Mesenchymal stem cell (in vitro differentiated cells and primary cell): ENCODE data around the gene MAPKAPK3.

ENCODE experiments used
- DNase-seq: peaks from one replicate; pipeline ENCODE4 v3.0.0-alpha.2; 2013
- H2AFZ ChIP-seq: one replicate; pipeline ENCODE4 v1.6.1; 2013; ENCODE audit warnings: low read depth, mild to moderate bottlenecking, control low read depth, inconsistent platforms, low read length, moderate library complexity
- H2AK5ac ChIP-seq: 2 replicates; pipeline ENCODE4 v1.6.1; 2013; ENCODE audit warnings: low read length, moderate library complexity, mild to moderate bottlenecking, inconsistent platforms; ENCODE audit not compliant: severe bottlenecking
- H2BK120ac ChIP-seq: one replicate; pipeline ENCODE4 v1.6.1; 2013; ENCODE audit warnings: low read depth, mild to moderate bottlenecking, inconsistent platforms, low read length, moderate library complexity
- H2BK12ac ChIP-seq, 2 experiments: one replicate each; pipeline ENCODE4 v1.6.1; 2013; ENCODE audit warnings: inconsistent platforms in 2 of 2, low read length in 2 of 2, mild to moderate bottlenecking in 2 of 2, moderate library complexity in 2 of 2, control low read depth in 1 of 2
- H2BK15ac ChIP-seq: one replicate; pipeline ENCODE4 v1.6.1; 2013; ENCODE audit warnings: mild to moderate bottlenecking, low read depth, inconsistent platforms; ENCODE audit not compliant: poor library complexity, severe bottlenecking
- H2BK5ac ChIP-seq: 2 replicates; pipeline ENCODE4 v1.6.1; 2013; ENCODE audit warnings: low read depth, mild to moderate bottlenecking, low read length, control low read depth, inconsistent platforms; ENCODE audit not compliant: poor library complexity, severe bottlenecking
- H3K14ac ChIP-seq, 2 experiments: one replicate each; pipeline ENCODE4 v1.6.1; 2013; ENCODE audit warnings: inconsistent platforms in 2 of 2, low read length in 2 of 2, control low read depth in 1 of 2, mild to moderate bottlenecking in 1 of 2, moderate library complexity in 1 of 2
- H3K18ac ChIP-seq, 2 experiments: one replicate each; pipeline ENCODE4 v1.6.1; 2013; ENCODE audit warnings: inconsistent platforms in 2 of 2, low read length in 2 of 2, control low read depth in 1 of 2, low read depth in 1 of 2, mild to moderate bottlenecking in 1 of 2
- H3K23ac ChIP-seq, 2 experiments: one replicate each; pipeline ENCODE4 v1.6.1; 2013; ENCODE audit warnings: inconsistent platforms in 2 of 2, low read length in 2 of 2, mild to moderate bottlenecking in 2 of 2, moderate library complexity in 2 of 2, control low read depth in 1 of 2
- H3K27ac ChIP-seq: 2 replicates; pipeline ENCODE4 v1.5.1; 2013; ENCODE audit warnings: mild to moderate bottlenecking, moderate library complexity, low read length, control low read depth, inconsistent platforms; ENCODE audit not compliant: poor library complexity, severe bottlenecking
- H3K27me3 ChIP-seq, 2 experiments: 2 replicates each; pipeline versions ENCODE4 v1.6.1 to v1.7.0; 2013; ENCODE audit warnings: low read length in 2 of 2, mild to moderate bottlenecking in 2 of 2, moderate library complexity in 2 of 2, control low read depth in 1 of 2, inconsistent platforms in 1 of 2; ENCODE audit not compliant: control insufficient read depth in 1 of 2, insufficient read depth in 1 of 2
- H3K36me3 ChIP-seq, 2 experiments: 2 replicates each; pipeline versions ENCODE4 v1.6.1 to v1.7.0; 2013; ENCODE audit warnings: low read length in 2 of 2, control low read depth in 1 of 2, inconsistent platforms in 1 of 2, low read depth in 1 of 2, mild to moderate bottlenecking in 1 of 2; ENCODE audit not compliant: insufficient read depth in 2 of 2, control insufficient read depth in 1 of 2
- H3K4ac ChIP-seq, 2 experiments: one replicate each; pipeline ENCODE4 v1.6.1; 2013; ENCODE audit warnings: inconsistent platforms in 2 of 2, low read length in 2 of 2, mild to moderate bottlenecking in 2 of 2, moderate library complexity in 2 of 2, control low read depth in 1 of 2, low read depth in 1 of 2
- H3K4me1 ChIP-seq: 2 replicates; pipeline ENCODE4 v1.6.1; 2013; ENCODE audit warnings: low read depth, low read length, control low read depth; ENCODE audit not compliant: control insufficient read depth, insufficient read depth
- H3K4me2 ChIP-seq: 2 replicates; pipeline ENCODE4 v1.6.1; 2013; ENCODE audit warnings: low read length, mild to moderate bottlenecking, inconsistent platforms; ENCODE audit not compliant: poor library complexity, severe bottlenecking
- H3K4me3 ChIP-seq, 2 experiments: 2 replicates each; pipeline versions ENCODE4 v1.5.1 to v1.7.0; 2013; ENCODE audit warnings: low read length in 2 of 2, mild to moderate bottlenecking in 2 of 2, control low read depth in 1 of 2, low read depth in 1 of 2; ENCODE audit not compliant: insufficient read depth in 1 of 2
- H3K79me1 ChIP-seq: replicated peaks from 2 replicates; pipeline ENCODE4 v1.6.1; 2013; ENCODE audit warnings: mild to moderate bottlenecking, control low read depth, low read length, inconsistent platforms; ENCODE audit not compliant: poor library complexity, severe bottlenecking
- H3K9ac ChIP-seq: 2 replicates; pipeline ENCODE4 v1.7.0; 2013; ENCODE audit warnings: mild to moderate bottlenecking, low read length, moderate library complexity
- H3K9me3 ChIP-seq: 2 replicates; pipeline ENCODE4 v1.7.0; 2013; ENCODE audit warnings: mild to moderate bottlenecking, low read length; ENCODE audit not compliant: control insufficient read depth
- H4K8ac ChIP-seq: one replicate; pipeline ENCODE4 v1.6.1; 2013; ENCODE audit warnings: inconsistent platforms, mild to moderate bottlenecking, low read length, moderate library complexity
- H4K91ac ChIP-seq: one replicate; pipeline ENCODE4 v1.6.1; 2013; ENCODE audit warnings: mild to moderate bottlenecking, low read length, inconsistent platforms
- WGBS: methylation state at CpG from one replicate; pipeline ENCODE4 v1.1.7; 2013; ENCODE audit warnings: mixed read lengths; 5-methylcytosine and 5-hydroxymethylcytosine counted together

Gene MAPKAPK3

DNA sequence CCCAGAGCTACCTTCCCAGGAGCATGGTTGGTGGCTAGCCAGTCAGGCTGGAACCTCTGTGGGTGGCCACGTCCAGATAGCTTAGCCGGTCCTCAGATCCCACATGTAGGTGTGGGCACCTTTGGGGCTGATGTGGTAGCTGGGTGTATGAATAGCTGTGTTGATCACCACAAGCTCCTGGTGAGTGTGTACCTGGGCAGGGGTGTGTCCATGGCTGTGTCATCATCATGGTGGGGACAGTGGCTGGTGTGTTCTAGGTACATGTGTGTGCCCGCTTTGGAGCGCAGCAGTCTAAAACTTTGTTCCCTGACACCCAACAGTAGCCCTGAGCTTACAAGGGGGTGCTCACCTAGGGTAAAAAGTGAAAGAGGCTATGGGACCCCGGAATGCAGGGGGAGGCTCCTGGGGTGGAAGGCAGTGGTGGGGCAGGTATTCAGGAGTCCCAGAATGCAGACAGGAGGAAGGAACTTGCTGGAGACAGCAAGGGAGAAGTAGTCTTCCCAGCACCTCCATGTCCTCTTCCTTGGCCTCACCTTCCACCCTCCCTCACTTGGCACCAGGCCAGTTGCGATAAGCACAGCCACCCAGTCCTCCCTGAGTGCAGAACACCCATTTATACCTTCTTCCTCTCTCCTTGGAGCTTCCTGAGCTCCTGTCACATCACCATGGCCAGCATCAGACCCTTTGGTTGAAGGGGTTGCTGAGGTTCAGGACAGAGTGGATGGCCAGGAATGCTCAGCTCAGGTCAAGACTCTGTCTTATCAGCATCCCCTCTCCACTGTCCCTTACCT lies 6.6 kb upstream of the MAPKAPK3 start:
- peak overlapping the region; percentile 84 for H3K9ac ChIP-seq
- WGBS, result 99% methylated on average over 6 of the region's 6 CpGs
- peaks cover 18 to 27% of the 10 kb centered on the region in 2 experiments for H3K36me3 ChIP-seq
- peak overlapping the region; percentile 38 to 77 for H2BK12ac ChIP-seq
- H2AFZ ChIP-seq, result no peak overlapping the region
- no peak overlapping the region for H3K4ac ChIP-seq
- H3K4me3 ChIP-seq, result peak overlapping the region; percentile 70 to 87
- no peak overlapping the region for H3K18ac ChIP-seq
- no peak overlapping the region for H2BK120ac ChIP-seq
- H3K4me2 ChIP-seq, result peak overlapping the region; percentile 75
- peak overlapping the region; percentile 77 for H2BK15ac ChIP-seq
- DNase-seq, result no peak
- H3K4me1 ChIP-seq, result peaks cover 31% of the 10 kb centered on the region
- H3K79me1 ChIP-seq, result peaks cover 29% of the 10 kb centered on the region
- peak overlapping the region; percentile 57 for H4K91ac ChIP-seq
- no peak overlapping the region for H3K27ac ChIP-seq
- H3K14ac ChIP-seq, result peak overlapping the region in 1 of 2 experiments; percentile 77
- no peak overlapping the region for H4K8ac ChIP-seq
- no peak overlapping the region for H3K23ac ChIP-seq
- H3K9me3 ChIP-seq, result no peaks in the 10 kb centered on the region
- H2BK5ac ChIP-seq, result no peak overlapping the region
- no peak overlapping the region for H2AK5ac ChIP-seq
- H3K27me3 ChIP-seq, result no peaks in the 10 kb centered on the region

DNA sequence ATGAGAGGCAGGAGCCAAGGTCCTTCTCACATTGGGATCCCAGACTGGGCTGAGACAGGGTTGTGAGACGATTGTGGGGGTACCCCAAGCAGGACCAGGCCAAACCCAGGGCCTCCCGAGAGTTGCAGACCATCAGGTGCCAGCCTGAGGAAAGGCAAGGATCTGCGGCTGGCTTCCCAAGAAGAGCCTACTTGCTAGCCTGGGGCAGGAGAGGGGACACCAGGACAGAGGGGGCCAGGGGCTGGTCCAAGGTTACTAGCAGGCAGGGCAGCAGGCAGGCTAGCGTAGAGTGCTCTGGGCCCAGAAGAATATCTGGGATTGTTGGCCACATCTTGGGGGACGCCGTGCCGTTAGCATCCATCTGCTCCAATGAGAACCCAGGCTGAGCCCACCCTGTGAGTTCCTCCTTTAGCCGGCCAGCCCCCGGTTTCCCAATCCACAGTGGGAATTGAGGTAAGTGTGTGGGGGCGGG lies 5.9 kb upstream of the MAPKAPK3 start:
- Histone ChIP-seq H2AK5ac (peak overlapping the region; percentile 34), H3K36me3 (peaks cover 18 to 23% of the 10 kb centered on the region in 2 experiments), H3K18ac (peak overlapping the region; percentile 74 to 84), H4K8ac (peak overlapping the region; percentile 88), H2BK120ac (no peak overlapping the region), H3K23ac (peak overlapping the region in 1 of 2 experiments; percentile 36), H3K4me2 (peak overlapping the region; percentile 75), H3K27me3 (no peaks in the 10 kb centered on the region), H3K4me1 (peaks cover 28% of the 10 kb centered on the region), H3K4me3 (peak overlapping the region; percentile 70 to 87), H3K9me3 (no peaks in the 10 kb centered on the region), H2BK12ac (peak overlapping the region; percentile 24 to 49), H3K9ac (peak overlapping the region; percentile 84), H2BK15ac (peak overlapping the region; percentile 77), H3K4ac (peak overlapping the region; percentile 21 to 74), H3K27ac (no peak overlapping the region), H3K79me1 (peaks cover 29% of the 10 kb centered on the region), H3K14ac (peak overlapping the region in 1 of 2 experiments; percentile 77), H2BK5ac (peak overlapping the region; percentile 88), H2AFZ (peak overlapping the region; percentile 3), H4K91ac (peak overlapping the region; percentile 83)
- WGBS, result 35% methylated on average over 9 of the region's 10 CpGs
- DNase-seq, result no peak

DNA sequence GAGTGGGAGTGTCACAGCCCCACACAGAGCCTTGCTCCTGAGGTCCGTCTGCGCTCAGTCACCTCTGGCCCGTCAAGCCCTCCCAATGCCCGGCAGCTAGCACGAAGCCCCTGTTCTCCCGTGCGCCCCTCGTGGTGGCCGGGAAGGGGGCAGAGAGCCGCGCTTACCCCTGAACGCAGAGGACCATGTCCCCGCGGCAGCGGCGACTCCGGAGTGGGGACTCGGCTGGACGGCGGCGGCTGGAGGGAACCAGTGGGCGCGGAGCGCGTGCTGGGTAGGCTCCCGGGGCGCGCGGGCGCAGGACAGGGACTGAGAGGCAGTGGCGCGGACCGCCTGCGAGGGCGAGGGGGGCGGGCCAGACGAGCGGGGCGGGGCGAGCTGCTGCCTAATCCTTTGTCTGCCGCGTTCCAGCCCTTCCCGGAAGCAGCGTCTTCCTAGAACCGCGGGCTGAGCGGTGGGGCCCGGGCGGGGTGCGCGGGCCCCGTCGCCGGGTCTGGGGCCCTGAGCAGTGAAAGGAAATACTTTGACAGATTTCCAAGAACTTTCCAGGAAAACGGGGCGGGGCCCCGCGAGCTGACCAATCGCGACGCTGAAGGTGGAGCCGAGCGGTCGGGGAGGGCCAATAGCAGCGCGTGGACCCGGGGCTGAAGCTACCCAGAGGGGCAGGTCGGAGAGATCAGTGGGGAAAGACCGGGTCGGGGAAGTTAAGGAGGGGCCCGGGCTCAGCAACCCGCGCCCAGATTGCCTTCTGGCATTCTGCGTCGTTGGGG lies 5.3 kb upstream of the MAPKAPK3 start, which contains the start of gene CISH:
Gene CISH (minus strand): TSS at position 311 of the 770 bp plus-strand sequence. CDS start 124 bp downstream, at position 187.
- peak within 1 kb of the TSS; percentile 77 for H2BK15ac ChIP-seq
- H4K91ac ChIP-seq, result peak within 1 kb of the TSS; percentile 86
- peaks cover 27% of the 10 kb centered on the region for H3K4me1 ChIP-seq
- H3K4ac ChIP-seq, result peak within 1 kb of the TSS; percentile 64 to 74
- H3K9ac ChIP-seq, result peak within 1 kb of the TSS; percentile 84
- H2BK120ac ChIP-seq, result peak within 1 kb of the TSS; percentile 71
- H3K9me3 ChIP-seq, result no peaks in the 10 kb centered on the region
- H2AFZ ChIP-seq, result peak within 1 kb of the TSS; percentile 20
- H3K14ac ChIP-seq, result peak within 1 kb of the TSS in 1 of 2 experiments; percentile 77
- peak within 1 kb of the TSS; percentile 88 for H2BK5ac ChIP-seq
- H2BK12ac ChIP-seq, result peak within 1 kb of the TSS; percentile 56 to 77
- peak within 1 kb of the TSS; percentile 88 for H4K8ac ChIP-seq
- H3K4me3 ChIP-seq, result peak within 1 kb of the TSS; percentile 70 to 87
- H3K79me1 ChIP-seq, result peaks cover 29% of the 10 kb centered on the region
- WGBS, result under 1% methylated on average over 68 of the region's 75 CpGs
- H3K4me2 ChIP-seq, result peak within 1 kb of the TSS; percentile 75
- peak within 1 kb of the TSS; percentile 74 to 84 for H3K18ac ChIP-seq
- no peaks in the 10 kb centered on the region for H3K27me3 ChIP-seq
- H3K36me3 ChIP-seq, result peaks cover 16 to 19% of the 10 kb centered on the region in 2 experiments
- peak; percentile 98 for DNase-seq
- peak within 1 kb of the TSS in 1 of 2 experiments; percentile 36 for H3K23ac ChIP-seq
- H2AK5ac ChIP-seq, result peak within 1 kb of the TSS; percentile 34
- peak within 1 kb of the TSS; percentile 16 for H3K27ac ChIP-seq
